GM18951 (cell line): ENCODE measurements around the gene GDA.

Source experiments
- POLR2A ChIP-seq: IDR thresholded peaks from 4 replicates; pipeline ENCODE4 v1.6.1; 2011; ENCODE audit warnings: mild to moderate bottlenecking; ENCODE audit not compliant: insufficient read length, insufficient read depth; ENCODE audit errors: extremely low read depth
- in situ Hi-C: fragments of 300-500 bp; cut with MboI; formaldehyde crosslinking; loops from one replicate; pipeline ENCODE4 v1.12.0; 2022; ENCODE audit warnings: low sequenced_read_pairs, mixed read lengths, inconsistent platforms; ENCODE audit not compliant: unreplicated experiment

Gene GDA

GRCh38 chr9:72165326-72165725 lies 16.1 kb downstream of the GDA start:
- TF ChIP-seq POLR2A, result no peak
- in situ Hi-C loops, result no loop called here

- in situ Hi-C loops, result no loop called here
Observed at GRCh38 chr9:72165821-72166547, 16.7 kb downstream of the GDA start.

DNA sequence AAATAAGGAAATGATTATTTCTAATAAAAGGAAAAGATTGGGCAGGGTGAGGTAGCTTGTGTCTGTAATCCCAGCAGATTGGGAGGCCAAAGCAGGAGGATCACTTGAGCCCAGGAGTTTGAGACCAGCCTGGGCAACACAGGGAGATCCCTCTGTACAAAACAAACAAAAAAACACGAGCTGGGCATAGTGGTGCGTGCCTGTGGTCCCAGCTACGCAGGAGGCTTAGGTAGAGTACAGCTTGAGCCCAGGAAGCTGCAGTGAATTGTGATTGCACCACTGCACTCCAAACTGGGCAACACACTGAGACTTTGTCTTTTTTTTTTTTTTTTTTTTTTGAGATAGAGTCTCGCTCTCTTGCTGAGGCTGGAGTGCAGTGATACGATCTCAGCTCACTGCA lies 18.8 kb downstream of the GDA start:
- in situ Hi-C loops, result no loop called here
- TF ChIP-seq POLR2A, result no peak

More at GRCh38 chr9:72165821-72166547, 16.7 kb downstream of the GDA start:
- no peak for TF ChIP-seq POLR2A

GRCh38 chr9:72169178-72169577 lies 19.9 kb downstream of the GDA start:
- in situ Hi-C loops, result no loop called here
- no peak for TF ChIP-seq POLR2A

DNA sequence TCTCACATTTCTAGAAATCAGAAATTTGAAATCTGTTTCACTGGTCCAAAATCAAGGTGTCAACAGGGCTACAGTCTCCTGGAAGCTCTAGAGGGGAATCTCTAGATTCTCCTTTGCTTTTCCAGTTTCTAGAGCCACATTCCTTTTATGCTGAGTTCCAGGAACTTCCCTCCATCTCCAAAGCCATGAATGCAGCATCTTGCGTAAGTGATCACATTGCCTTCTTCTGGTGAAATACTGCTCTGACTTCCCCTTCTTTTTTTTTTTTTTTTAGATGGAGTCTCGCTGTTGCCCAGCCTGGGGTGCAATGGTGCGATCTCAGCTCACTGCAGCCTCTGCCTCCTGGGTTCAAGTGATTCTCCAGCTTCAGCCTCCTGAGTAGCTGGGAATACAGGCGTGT lies 23.8 kb downstream of the GDA start:
- TF ChIP-seq POLR2A, result no peak

GRCh38 chr9:72185561-72185960 lies 36.3 kb downstream of the GDA start:
- no peak for TF ChIP-seq POLR2A
- in situ Hi-C loops, result no loop called here

More for the DNA sequence above, 23.8 kb downstream of the GDA start:
- in situ Hi-C loops, result no loop called here

GRCh38 chr9:72187121-72187695 lies 38.0 kb downstream of the GDA start:
- no peak for TF ChIP-seq POLR2A
- in situ Hi-C loops, result no loop called here

DNA sequence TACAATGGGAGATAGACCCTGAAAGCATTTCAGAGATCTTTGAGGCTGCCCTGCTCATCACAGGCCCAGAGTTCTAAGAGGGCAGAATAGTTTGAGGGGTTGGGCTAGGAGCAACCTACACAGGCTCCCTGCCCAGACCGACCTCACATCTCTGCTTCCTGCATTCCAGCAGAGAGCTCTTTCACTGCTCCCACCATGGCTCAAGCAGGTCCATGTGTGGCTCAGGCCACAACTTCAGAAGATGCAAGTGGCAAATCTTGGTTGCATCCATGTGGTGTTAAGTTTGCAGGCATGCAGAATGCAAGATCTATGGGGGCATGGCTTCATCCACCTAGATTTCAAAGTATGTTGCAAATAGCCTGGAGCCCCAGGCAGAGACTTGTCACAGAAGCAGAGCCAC lies 39.0 kb downstream of the GDA start:
- no peak for TF ChIP-seq POLR2A
- in situ Hi-C loops, result no loop called here

GRCh38 chr9:72193478-72193881 lies 44.2 kb downstream of the GDA start:
- no peak for TF ChIP-seq POLR2A
- in situ Hi-C loops, result no loop called here

DNA sequence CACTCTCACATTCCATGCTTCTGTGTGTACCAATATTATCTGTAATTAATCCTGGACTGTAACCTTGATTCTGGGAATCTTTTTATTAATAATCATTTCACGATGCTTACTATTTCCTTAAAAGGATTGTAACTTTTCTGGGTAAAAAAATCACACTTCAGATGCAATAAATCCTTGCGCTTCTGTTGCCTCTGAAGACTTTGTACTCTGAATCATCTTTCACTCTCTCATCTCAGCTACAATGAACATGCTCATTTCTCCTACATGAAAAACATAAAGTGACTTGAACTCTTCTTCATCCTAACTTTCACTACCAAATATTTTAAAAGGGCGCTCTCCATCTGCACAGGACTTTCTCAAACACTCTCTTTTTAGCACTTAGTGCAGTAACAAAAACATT lies 50.0 kb downstream of the GDA start:
- TF ChIP-seq POLR2A, result no peak
- in situ Hi-C loops, result no loop called here

DNA sequence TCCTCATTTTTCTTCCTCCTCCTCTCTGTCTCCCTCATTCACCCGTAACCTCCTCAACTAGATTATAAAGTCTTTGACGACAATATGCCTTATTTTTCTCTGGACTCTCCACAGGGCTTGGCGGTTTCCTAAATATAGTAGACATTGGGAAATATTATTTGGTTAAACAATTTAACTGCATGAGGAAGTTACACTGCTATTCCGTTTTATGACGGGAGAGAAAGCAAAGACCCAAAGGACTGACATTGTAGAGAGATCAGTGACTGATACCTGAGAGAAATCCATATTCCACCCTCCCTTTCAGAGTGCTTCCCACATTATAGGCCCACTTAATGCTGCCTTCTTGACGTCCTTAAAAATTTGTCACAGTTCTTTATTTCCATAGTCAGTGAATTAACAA lies 51.2 kb downstream of the GDA start:
- in situ Hi-C loops, result loop anchor here (5.0 kb wide), 1 partner anchor 72 kb away; no protein-coding TSS in a partner anchor
- no peak for TF ChIP-seq POLR2A

DNA sequence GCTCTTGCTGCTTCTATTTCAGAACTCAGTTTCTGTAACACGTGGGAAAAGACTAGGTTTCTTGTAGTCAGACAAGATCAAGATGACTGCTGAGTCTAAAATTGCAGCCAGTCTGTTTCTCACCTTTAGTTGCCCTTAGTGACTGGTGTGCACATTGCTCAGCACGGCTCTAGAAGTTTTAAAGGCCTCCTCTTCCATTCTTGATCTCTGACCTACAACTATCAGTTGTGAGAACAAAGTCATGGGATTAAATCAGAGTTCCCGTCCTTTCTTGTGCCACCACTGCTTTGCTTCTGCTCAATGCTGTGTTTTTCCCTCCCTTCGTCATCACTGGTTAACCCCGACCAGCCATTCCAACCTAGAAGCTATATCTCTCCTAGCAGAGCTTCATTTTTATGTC lies 52.8 kb downstream of the GDA start:
- TF ChIP-seq POLR2A, result no peak
- in situ Hi-C loops, result loop anchor here (5.0 kb wide), 1 partner anchor 70 kb away; no protein-coding TSS in a partner anchor

GRCh38 chr9:72203205-72203803 lies 54.1 kb downstream of the GDA start:
- TF ChIP-seq POLR2A, result no peak
- in situ Hi-C loops, result loop anchor here (5.0 kb wide), 1 partner anchor 69 kb away; no protein-coding TSS in a partner anchor

DNA sequence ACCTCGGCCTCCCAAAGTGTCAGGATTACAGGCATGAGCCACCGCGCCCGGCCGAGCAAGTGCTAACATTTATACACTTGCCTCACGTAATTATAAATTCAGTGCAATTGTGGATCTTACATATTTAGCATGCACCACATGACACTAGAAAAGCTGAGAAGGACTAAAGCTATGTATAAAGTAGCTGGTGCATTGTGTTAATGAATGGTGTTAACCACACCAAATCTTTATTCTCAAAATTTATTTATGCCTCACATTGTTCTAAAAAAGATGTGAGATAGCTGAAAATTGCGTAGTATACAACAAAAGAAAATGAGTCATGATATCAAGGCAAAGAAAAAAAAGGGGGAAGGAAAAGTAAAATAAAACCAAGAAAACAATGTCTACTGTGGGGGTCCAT lies 54.8 kb downstream of the GDA start:
- in situ Hi-C loops, result loop anchor here (5.0 kb wide), 1 partner anchor 68 kb away; no protein-coding TSS in a partner anchor
- no peak for TF ChIP-seq POLR2A

DNA sequence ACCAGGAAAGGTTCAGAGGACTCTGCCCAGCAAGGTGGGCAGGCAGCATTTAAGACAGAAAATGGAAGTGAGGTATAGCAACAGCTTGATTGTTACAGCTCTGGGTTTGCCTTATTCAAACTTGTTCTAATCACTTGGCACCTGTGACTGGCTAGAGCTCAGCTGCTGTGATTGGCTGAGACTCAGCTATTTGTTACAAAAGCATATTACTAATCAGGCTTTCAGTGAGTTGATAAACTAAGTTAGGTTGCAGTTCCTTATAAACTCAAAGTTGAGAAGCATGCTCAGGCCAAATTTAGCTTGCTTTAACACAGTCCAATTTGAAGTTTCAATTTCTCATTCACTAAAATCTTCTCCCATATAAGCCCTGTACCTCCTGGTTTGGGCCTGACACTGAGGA lies 56.3 kb downstream of the GDA start:
- no peak for TF ChIP-seq POLR2A
- in situ Hi-C loops, result no loop called here
